K562 (cell line): ENCODE results near the gene SIRPG. TPM values are rescaled to one million over a fixed set of nuclear protein-coding genes. Genes with fewer than 3 reads are reported as not detected.

ENCODE experiments used
- ATAC-seq: fragments of 200-7000 bp; cut with Tn5 transposase; 3 replicates; pipeline ENCODE4 v1.9.1; 2020; ENCODE audit warnings: moderate library complexity
- BruUV-seq: library from RNA; stranded (reverse); fragments of 400-500 nt; replicated peaks from 2 replicates; lab custom pipeline; 2021; lab: Mats Ljungman, UMichigan
- CTCF ChIA-PET: fragments of 300-600 bp; formaldehyde crosslinking; extraction: SDS; loops from one replicate; lab custom pipeline; 2021; ENCODE audit warnings: low intra/inter-chr PET ratio; lab: Yijun Ruan, JAX
- POLR2A ChIA-PET: fragments of 300-600, 350-650 bp; sonication (Branson Sonifier 250); formaldehyde crosslinking; extraction: SDS; loops from one replicate; lab custom pipeline; 2021; ENCODE audit warnings: antibody characterized with exemption, inconsistent platforms; lab: Yijun Ruan, JAX
- DNase-seq, 4 experiments: peaks; one replicate each; pipeline versions ENCODE4 v3.0.0 to v3.0.0-alpha.2; 2011 to 2018; ENCODE audit warnings: low spot score in 3 of 4, mixed read lengths in 3 of 4; ENCODE audit errors: extremely low read depth in 1 of 4
- FAIRE-seq: peaks from 2 replicates; lab custom pipeline; 2011; peaks lifted over from hg19 to GRCh38; lab: Jason Lieb, UNC
- H2AFZ ChIP-seq: 2 replicates; pipeline ENCODE4 v1.6.0; 2011; ENCODE audit warnings: low read depth, low read length, control low read depth, inconsistent platforms
- H3K27ac ChIP-seq: fragments of 200-600 bp; 3 replicates; pipeline ENCODE4 v1.8.0; 2011; ENCODE audit warnings: low read depth, mild to moderate bottlenecking, control low read depth, inconsistent platforms, low read length, moderate library complexity, mixed read lengths; ENCODE audit errors: extremely low read depth
- H3K27me3 ChIP-seq, 2 experiments: fragments of 300-600 bp in 1 of 2; 2 replicates in 1 of 2; 3 replicates in 1 of 2; pipeline versions ENCODE4 v1.6.0 to v1.8.0; 2011; ENCODE audit warnings: inconsistent platforms in 2 of 2, low read length in 2 of 2, mild to moderate bottlenecking in 1 of 2, mixed read lengths in 1 of 2, moderate library complexity in 1 of 2; ENCODE audit not compliant: control insufficient read depth in 2 of 2, insufficient read depth in 2 of 2
- H3K36me3 ChIP-seq: fragments of 300-600 bp; 3 replicates; pipeline ENCODE4 v1.8.0; 2011; ENCODE audit warnings: mild to moderate bottlenecking, low read length, inconsistent platforms; ENCODE audit not compliant: control insufficient read depth, insufficient read depth
- H3K4me1 ChIP-seq, 2 experiments: fragments of 200-600 bp in 1 of 2; replicated peaks in 1 of 2; 2 replicates in 1 of 2; 3 replicates in 1 of 2; pipeline versions ENCODE4 v1.5.1 to v1.8.0; 2011; ENCODE audit warnings: inconsistent platforms in 2 of 2, low read length in 2 of 2, mild to moderate bottlenecking in 1 of 2, mixed read lengths in 1 of 2, moderate library complexity in 1 of 2; ENCODE audit not compliant: control insufficient read depth in 2 of 2, insufficient read depth in 2 of 2
- H3K4me2 ChIP-seq: 2 replicates; pipeline ENCODE4 v1.6.1; 2011; ENCODE audit warnings: low read length, control low read depth, inconsistent platforms, mixed read lengths; ENCODE audit not compliant: insufficient read depth
- H3K4me3 ChIP-seq: fragments of 200-600 bp; sonication (generic), shearing (Covaris generic); 2 replicates; pipeline ENCODE4 v1.5.1; 2016; ENCODE audit warnings: control low read depth, inconsistent platforms
- H3K79me2 ChIP-seq: fragments of 200-600 bp; 3 replicates; pipeline ENCODE4 v1.8.0; 2011; ENCODE audit warnings: low read length, inconsistent platforms; ENCODE audit not compliant: control insufficient read depth, insufficient read depth
- H3K9ac ChIP-seq, 2 experiments: 2 replicates each; pipeline versions ENCODE4 v1.6.0 to v1.6.1; 2011; ENCODE audit warnings: low read depth in 2 of 2, low read length in 2 of 2, control low read depth in 1 of 2, inconsistent platforms in 1 of 2, mild to moderate bottlenecking in 1 of 2, mixed read lengths in 1 of 2; ENCODE audit not compliant: insufficient read depth in 1 of 2
- H3K9me1 ChIP-seq: one replicate; pipeline ENCODE4 v1.6.0; 2011; ENCODE audit warnings: inconsistent platforms, mild to moderate bottlenecking, low read length, moderate library complexity; ENCODE audit not compliant: control insufficient read depth, insufficient read depth
- H3K9me3 ChIP-seq: replicated peaks from 2 replicates; pipeline ENCODE4 v1.5.1; 2011; ENCODE audit warnings: low read depth, low read length, inconsistent platforms; ENCODE audit not compliant: control insufficient read depth, insufficient read depth
- H4K20me1 ChIP-seq: replicated peaks from 2 replicates; pipeline ENCODE4 v1.6.1; 2011; ENCODE audit warnings: low read length, inconsistent platforms, mixed read lengths; ENCODE audit not compliant: control insufficient read depth, insufficient read depth
- BCL6 ChIP-seq: fragments of 250-450 bp; sonication (Bioruptor Pico); IDR thresholded peaks from 2 replicates; pipeline ENCODE4 v1.4.0; 2020
- CTBP1 ChIP-seq: fragments of 450-650 bp; IDR thresholded peaks from 2 replicates; pipeline ENCODE4 v1.6.1; 2016; ENCODE audit warnings: borderline replicate concordance
- EHMT2 ChIP-seq: fragments of 450-650 bp; IDR thresholded peaks from 2 replicates; pipeline ENCODE4 v1.6.1; 2018; ENCODE audit warnings: antibody characterized with exemption
- FOXJ3 ChIP-seq: sonication (generic); formaldehyde crosslinking; IDR thresholded peaks from 2 replicates; pipeline ENCODE4 v1.4.0; 2020; ENCODE audit warnings: mild to moderate bottlenecking, missing genetic modification reagents
- HMGN3 ChIP-seq: IDR thresholded peaks from 2 replicates; pipeline ENCODE4 v1.6.1; 2011; ENCODE audit warnings: borderline replicate concordance, low read depth, mild to moderate bottlenecking, mixed read lengths, low read length; ENCODE audit not compliant: insufficient read length; ENCODE audit errors: extremely low read depth
- MCM2 ChIP-seq: fragments of 450-650 bp; IDR thresholded peaks from 2 replicates; pipeline ENCODE4 v1.6.1; 2017; ENCODE audit warnings: low read depth, mild to moderate bottlenecking
- SAFB2 ChIP-seq: fragments of 200-400 bp; formaldehyde crosslinking; IDR thresholded peaks from 2 replicates; pipeline ENCODE4 v1.6.1; 2018; ENCODE audit warnings: borderline replicate concordance, low read length, low read depth, moderate library complexity; ENCODE audit not compliant: severe bottlenecking
- SIN3A ChIP-seq, 2 experiments: fragments of 150-350 bp in 1 of 2; IDR thresholded peaks; 2 replicates each; pipeline ENCODE4 v1.6.1; 2011 to 2016; ENCODE audit warnings: borderline replicate concordance in 2 of 2, low read depth in 2 of 2, low read length in 2 of 2, mild to moderate bottlenecking in 2 of 2, moderate library complexity in 2 of 2; ENCODE audit not compliant: control insufficient read depth in 1 of 2
- SMARCE1 ChIP-seq: fragments of 450-650 bp; IDR thresholded peaks from 2 replicates; pipeline ENCODE4 v1.7.1; 2016; ENCODE audit warnings: mild to moderate bottlenecking
- ZNF224 ChIP-seq: sonication (generic); formaldehyde crosslinking; IDR thresholded peaks from 2 replicates; pipeline ENCODE4 v1.8.0; 2022; ENCODE audit warnings: mild to moderate bottlenecking, missing genetic modification reagents
- ZNF431 ChIP-seq: sonication (generic); formaldehyde crosslinking; IDR thresholded peaks from 2 replicates; pipeline ENCODE4 v1.8.0; 2022; ENCODE audit warnings: mild to moderate bottlenecking, missing genetic modification reagents
- ZNF668 ChIP-seq: fragments of 250-450 bp; sonication (Bioruptor Pico); IDR thresholded peaks from 2 replicates; pipeline ENCODE4 v1.8.0; 2022; ENCODE audit warnings: mild to moderate bottlenecking, inconsistent platforms
- WGBS: fragments of 100-300 bp; shearing (Covaris generic); methylation state at CpG from one replicate; pipeline ENCODE4 v1.1.6; 2016; ENCODE audit warnings: low coverage, mixed read lengths; ENCODE audit not compliant: insufficient coverage; ENCODE audit errors: missing lambda C conversion rate; 5-methylcytosine and 5-hydroxymethylcytosine counted together
- in situ Hi-C: fragments of 300-500 bp; cut with MboI; formaldehyde crosslinking; loops from 4 replicates; pipeline ENCODE4 v1.15.0; 2018; ENCODE audit warnings: inconsistent platforms, mixed read lengths
- intact Hi-C: fragments of 100-400 bp; cut with micrococcal nuclease; formaldehyde crosslinking; loops from 2 replicates; pipeline ENCODE4 v1.14.2; 2022
- polyA plus RNA-seq, 8 experiments: library from polyadenylated mRNA; depleted of rRNA in 4 of 8; stranded (reverse) in 5 of 8; unstranded in 3 of 8; fragments of >200 nt; fragmentation: Nextera tagmentation in 2 of 8; fragmentation: Illumina TruSeq in 1 of 8; extraction: Ambion mirVana in 2 of 8; extraction: Trizol in 1 of 8; gene quantifications; 2 replicates each; pipeline versions ENCODE4 v1.2.1 to v1.2.3, GENCODE V29; 2011 to 2014; ENCODE audit warnings: inconsistent platforms in 1 of 8, missing spikeins in 1 of 8
- total RNA-seq, 7 experiments: library from RNA; depleted of rRNA in 6 of 7; stranded (reverse); fragments of >200 nt in 6 of 7; fragmentation: Illumina TruSeq in 2 of 7; extraction: Trizol in 2 of 7; gene quantifications; 2 replicates each; pipeline versions ENCODE4 v1.2.1 to v1.2.3, GENCODE V29; 2011 to 2021; ENCODE audit warnings: low replicate concordance in 1 of 7
- TF ChIP-seq, protein P1 (sequence below): fragments of 450-650 bp; IDR thresholded peaks from 2 replicates; pipeline ENCODE4 v1.6.1; 2016; ENCODE audit warnings: low read depth, mild to moderate bottlenecking, moderate library complexity
- TF ChIP-seq, protein P2 (sequence below): fragments of 450-650 bp; formaldehyde crosslinking; IDR thresholded peaks from 2 replicates; pipeline ENCODE4 v1.4.0; 2020; ENCODE audit warnings: mild to moderate bottlenecking
- TF ChIP-seq, protein P3 (sequence below): fragments of 250-450 bp; sonication (Bioruptor Pico); IDR thresholded peaks from 2 replicates; pipeline ENCODE4 v1.8.0; 2021; ENCODE audit warnings: mild to moderate bottlenecking, moderate library complexity

The SIRPG gene
- total and polyA plus RNA-seq, 9 of the 15 experiments (the other 6 are each of a cell fraction or from before 2014, with no cell fraction given): not detected

DNA sequence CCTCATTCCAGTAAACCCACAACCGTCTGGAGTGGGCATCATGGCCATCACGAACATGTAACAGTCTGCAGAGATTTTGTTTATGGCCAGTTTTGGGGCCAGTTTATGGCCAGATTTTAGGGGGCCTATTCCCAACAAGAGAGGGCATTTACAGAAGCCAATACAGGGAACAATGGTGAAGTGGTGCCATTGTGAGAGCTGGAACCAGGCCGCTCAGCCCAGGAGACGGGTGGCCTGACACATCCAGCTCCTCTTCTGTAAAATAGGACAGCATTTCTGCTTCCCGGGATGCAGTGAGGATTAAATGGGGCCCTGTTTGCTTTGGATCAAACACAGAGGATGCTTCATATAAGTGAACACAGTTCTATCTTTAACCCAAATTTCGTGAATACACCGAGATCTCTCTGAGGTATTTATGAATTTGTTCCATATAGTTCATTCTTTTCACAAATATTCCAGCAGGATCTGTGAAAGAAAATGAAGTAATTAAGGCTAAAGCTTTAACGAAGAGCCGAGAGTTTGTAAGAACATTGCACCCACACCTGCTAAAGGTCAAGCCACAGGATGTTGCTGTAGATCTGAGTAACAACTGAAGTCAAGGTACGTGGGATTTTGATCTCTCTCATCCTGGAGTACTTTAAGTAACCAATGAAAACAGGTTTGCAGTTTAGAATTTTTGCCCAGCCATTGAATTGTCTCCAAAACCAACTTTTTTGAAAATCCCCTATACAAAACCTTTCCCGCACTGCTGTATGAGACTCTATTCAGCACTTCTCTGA, 14.5 kb upstream of the SIRPG start:
- FAIRE-seq (no peak), ATAC-seq (no peak), DNase-seq (no peak)
- Histone ChIP-seq H3K4me1 (no peaks in the 10 kb centered on the region), H3K9ac (no peak overlapping the region), H3K27me3 (no peaks in the 10 kb centered on the region; a peak in 1 of 5 replicates), H3K4me2 (no peak overlapping the region), H2AFZ (no peak overlapping the region), H3K9me1 (no peaks in the 10 kb centered on the region), H3K36me3 (no peaks in the 10 kb centered on the region), H3K9me3 (no peaks in the 10 kb centered on the region), H3K4me3 (no peak overlapping the region), H3K79me2 (no peaks in the 10 kb centered on the region), H4K20me1 (no peaks in the 10 kb centered on the region), H3K27ac (no peak overlapping the region)
- POLR2A ChIA-PET: no interaction called here
- intact Hi-C loops (no loop called here), in situ Hi-C loops (no loop called here)
- CTCF ChIA-PET: no interaction called here
- under 1% methylated on average over 11 of the region's 11 CpGs for WGBS
- TF ChIP-seq ZNF224 (CRISPR knock-in tag) (no peak), SAFB2 (no peak), SMARCE1 (no peak), CTBP1 (no peak), MCM2 (no peak), BCL6 (no peak), ZNF431 (CRISPR knock-in tag) (no peak), SIN3A (IDR thresholded peaks at IDR 0.05; ENCODE audit: borderline replicate concordance in 2 of 2, control insufficient read depth in 1 of 2, low read depth in 2 of 2, low read length in 2 of 2) (no peak), ZNF668 (CRISPR knock-in tag) (no peak), FOXJ3 (CRISPR knock-in tag) (no peak), HMGN3 (no peak), EHMT2 (no peak)
- TF ChIP-seq, protein P1, sequence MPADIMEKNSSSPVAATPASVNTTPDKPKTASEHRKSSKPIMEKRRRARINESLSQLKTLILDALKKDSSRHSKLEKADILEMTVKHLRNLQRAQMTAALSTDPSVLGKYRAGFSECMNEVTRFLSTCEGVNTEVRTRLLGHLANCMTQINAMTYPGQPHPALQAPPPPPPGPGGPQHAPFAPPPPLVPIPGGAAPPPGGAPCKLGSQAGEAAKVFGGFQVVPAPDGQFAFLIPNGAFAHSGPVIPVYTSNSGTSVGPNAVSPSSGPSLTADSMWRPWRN: no peak
- TF ChIP-seq, protein P2, sequence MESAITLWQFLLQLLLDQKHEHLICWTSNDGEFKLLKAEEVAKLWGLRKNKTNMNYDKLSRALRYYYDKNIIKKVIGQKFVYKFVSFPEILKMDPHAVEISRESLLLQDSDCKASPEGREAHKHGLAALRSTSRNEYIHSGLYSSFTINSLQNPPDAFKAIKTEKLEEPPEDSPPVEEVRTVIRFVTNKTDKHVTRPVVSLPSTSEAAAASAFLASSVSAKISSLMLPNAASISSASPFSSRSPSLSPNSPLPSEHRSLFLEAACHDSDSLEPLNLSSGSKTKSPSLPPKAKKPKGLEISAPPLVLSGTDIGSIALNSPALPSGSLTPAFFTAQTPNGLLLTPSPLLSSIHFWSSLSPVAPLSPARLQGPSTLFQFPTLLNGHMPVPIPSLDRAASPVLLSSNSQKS (CRISPR knock-in tag): no peak
- TF ChIP-seq, protein P3, sequence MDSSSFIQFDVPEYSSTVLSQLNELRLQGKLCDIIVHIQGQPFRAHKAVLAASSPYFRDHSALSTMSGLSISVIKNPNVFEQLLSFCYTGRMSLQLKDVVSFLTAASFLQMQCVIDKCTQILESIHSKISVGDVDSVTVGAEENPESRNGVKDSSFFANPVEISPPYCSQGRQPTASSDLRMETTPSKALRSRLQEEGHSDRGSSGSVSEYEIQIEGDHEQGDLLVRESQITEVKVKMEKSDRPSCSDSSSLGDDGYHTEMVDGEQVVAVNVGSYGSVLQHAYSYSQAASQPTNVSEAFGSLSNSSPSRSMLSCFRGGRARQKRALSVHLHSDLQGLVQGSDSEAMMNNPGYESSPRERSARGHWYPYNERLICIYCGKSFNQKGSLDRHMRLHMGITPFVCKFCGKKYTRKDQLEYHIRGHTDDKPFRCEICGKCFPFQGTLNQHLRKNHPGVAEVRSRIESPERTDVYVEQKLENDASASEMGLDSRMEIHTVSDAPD (CRISPR knock-in tag): no peak
- BruUV-seq: no TSS peak
